ENCODE measurements around the gene SPATS2L. TPM values are rescaled to one million over a fixed set of nuclear protein-coding genes. Genes with fewer than 3 reads are reported as not detected.

Gene SPATS2L
- total and polyA plus RNA-seq, 2 donors (not counting 1 experiment from before 2014, with no cell fraction given): 0.27 to 0.44 TPM

GRCh38 chr2:200306931-200307723 lies 634 bp downstream of the SPATS2L start:
- Mint-ChIP-seq H3K27me3 (peaks cover 67% of the 10 kb centered on the region), H3K9me3 (ENCODE audit: insufficient read depth) (no peaks in the 10 kb centered on the region), H3K4me3 (peak overlapping the region; percentile 79), H3K4me1 (peaks cover 14% of the 10 kb centered on the region), H3K27ac (no peak overlapping the region)
- H3K27ac ChIP-seq (ENCODE audit: low read length in 2 of 2): no peak overlapping the region
- ATAC-seq (ENCODE audit: low read depth) (peak; percentile 28), DNase-seq (peak; percentile 36)
- peaks cover 11 to 12% of the 10 kb centered on the region in 2 donors for H3K4me1 ChIP-seq (ENCODE audit: control insufficient read depth in 2 of 2, insufficient read depth in 2 of 2, low read length in 2 of 2)
- 1% methylated on average over 120 of the region's 120 CpGs for WGBS (ENCODE audit: insufficient coverage)
- no peaks in the 10 kb centered on the region for H4K20me1 ChIP-seq (ENCODE audit: control insufficient read depth, insufficient read depth, low read length, poor library complexity, severe bottlenecking)
- intact Hi-C loops (cut with micrococcal nuclease): no loop called here
- ChIA-PET POLR2A (interaction anchor here (0.7 kb wide), 1 partner anchor 1473 kb away, joined by 7 read pairs; the partner anchor contains the start of gene ALS2), CTCF (no interaction called here)
- no peaks in the 10 kb centered on the region for H3K36me3 ChIP-seq (replicated peaks in 1 of 2; ENCODE audit: control extremely low read depth in 1 of 2, control insufficient read depth in 1 of 2, extremely low read depth in 1 of 2, insufficient read depth in 2 of 2, low read length in 1 of 2)
- H3K27me3 ChIP-seq (replicated peaks in 1 of 4; ENCODE audit: control extremely low read depth in 1 of 4, control insufficient read depth in 3 of 4, insufficient read depth in 4 of 4, low read length in 3 of 4): peaks cover 0 to 21% (median 17%) of the 10 kb centered on the region in 4 experiments
- H3K9ac ChIP-seq (ENCODE audit: low read length): peak overlapping the region; percentile 55
- peak overlapping the region in 3 of 5 experiments; percentile 39 to 50 (median 50) for H3K4me3 ChIP-seq (ENCODE audit: control extremely low read depth in 1 of 5, extremely low read depth in 1 of 5, insufficient read depth in 1 of 5, low read depth in 2 of 5, low read length in 4 of 5)
- TF ChIP-seq, protein P1, sequence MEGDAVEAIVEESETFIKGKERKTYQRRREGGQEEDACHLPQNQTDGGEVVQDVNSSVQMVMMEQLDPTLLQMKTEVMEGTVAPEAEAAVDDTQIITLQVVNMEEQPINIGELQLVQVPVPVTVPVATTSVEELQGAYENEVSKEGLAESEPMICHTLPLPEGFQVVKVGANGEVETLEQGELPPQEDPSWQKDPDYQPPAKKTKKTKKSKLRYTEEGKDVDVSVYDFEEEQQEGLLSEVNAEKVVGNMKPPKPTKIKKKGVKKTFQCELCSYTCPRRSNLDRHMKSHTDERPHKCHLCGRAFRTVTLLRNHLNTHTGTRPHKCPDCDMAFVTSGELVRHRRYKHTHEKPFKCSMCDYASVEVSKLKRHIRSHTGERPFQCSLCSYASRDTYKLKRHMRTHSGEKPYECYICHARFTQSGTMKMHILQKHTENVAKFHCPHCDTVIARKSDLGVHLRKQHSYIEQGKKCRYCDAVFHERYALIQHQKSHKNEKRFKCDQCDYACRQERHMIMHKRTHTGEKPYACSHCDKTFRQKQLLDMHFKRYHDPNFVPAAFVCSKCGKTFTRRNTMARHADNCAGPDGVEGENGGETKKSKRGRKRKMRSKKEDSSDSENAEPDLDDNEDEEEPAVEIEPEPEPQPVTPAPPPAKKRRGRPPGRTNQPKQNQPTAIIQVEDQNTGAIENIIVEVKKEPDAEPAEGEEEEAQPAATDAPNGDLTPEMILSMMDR (IDR thresholded peaks at IDR 0.05): no peak
- TF ChIP-seq EZH2 (IDR thresholded peaks at IDR 0.05; ENCODE audit: borderline replicate concordance, insufficient read depth, low read depth, low read length, poor library complexity, severe bottlenecking): no peak
- no peaks in the 10 kb centered on the region for H3K79me2 ChIP-seq (ENCODE audit: control insufficient read depth, insufficient read depth, low read length)
- peak overlapping the region; percentile 65 for H2AFZ ChIP-seq (ENCODE audit: insufficient read depth, low read depth, low read length, poor library complexity, severe bottlenecking)
- no peaks in the 10 kb centered on the region for H3K9me3 ChIP-seq (ENCODE audit: control extremely low read depth in 1 of 3, control insufficient read depth in 2 of 3, insufficient read depth in 1 of 3, low read length in 2 of 3)
- H3K4me2 ChIP-seq (replicated peaks; ENCODE audit: low read depth, low read length, poor library complexity, severe bottlenecking): peak overlapping the region; percentile 83
